CD4-positive, alpha-beta T cell treated with Interleukin-12 subunit alpha and Interleukin-12 subunit beta, for 1 hour (primary cell): ENCODE measurements around the gene B9D1.
A peak's percentile ranks its signal among the peaks of the same experiment; 100 is the strongest.

Experiments
- DNase-seq: peaks from one replicate; pipeline ENCODE4 v3.0.0-alpha.2; 2020

B9D1 gene, protein sequence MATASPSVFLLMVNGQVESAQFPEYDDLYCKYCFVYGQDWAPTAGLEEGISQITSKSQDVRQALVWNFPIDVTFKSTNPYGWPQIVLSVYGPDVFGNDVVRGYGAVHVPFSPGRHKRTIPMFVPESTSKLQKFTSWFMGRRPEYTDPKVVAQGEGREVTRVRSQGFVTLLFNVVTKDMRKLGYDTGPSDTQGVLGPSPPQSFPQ

GRCh38 chr17:19362277-19363113 is at the start of gene B9D1:
TSS of gene B9D1 (minus strand) at chr17:19362723. CDS start at chr17:19362569, 154 bp downstream.
- DNase-seq, result peak; percentile 96

DNA sequence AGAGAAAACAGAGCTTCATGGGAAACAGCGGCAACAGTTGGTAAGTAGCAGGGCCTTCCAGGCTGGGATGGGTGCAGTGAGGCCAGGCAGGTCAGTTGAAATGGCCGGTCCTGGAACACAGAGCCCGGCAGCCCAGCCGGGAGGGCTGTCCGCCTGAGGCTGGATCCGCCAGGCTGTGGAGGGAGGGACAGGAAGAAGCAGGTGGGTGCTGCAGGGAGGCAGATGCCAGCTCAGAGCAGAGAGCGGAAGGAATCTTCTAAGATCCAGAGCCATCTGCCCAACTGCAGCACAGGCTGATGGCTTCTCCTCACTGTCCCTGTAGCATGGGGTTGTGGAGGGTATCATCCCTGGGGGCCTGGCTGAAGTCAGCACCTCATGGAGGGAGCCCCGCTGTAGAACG is 49.1 kb upstream of the B9D1 start:
- no peak for DNase-seq

- DNase-seq, result no peak
Observed at GRCh38 chr17:19410875-19411620, 48.5 kb upstream of the B9D1 start, which contains the start of gene RNF112. TSS of gene RNF112 (plus strand) at chr17:19411232. CDS start at chr17:19411409, 177 bp downstream.

- no peak for DNase-seq
Observed at GRCh38 chr17:19410091-19410490, 47.6 kb upstream of the B9D1 start.

- no peak for DNase-seq
Observed at GRCh38 chr17:19409509-19409908, 47.0 kb upstream of the B9D1 start.

- no peak for DNase-seq
Observed at GRCh38 chr17:19409066-19409465, 46.5 kb upstream of the B9D1 start.

- no peak for DNase-seq
Observed at GRCh38 chr17:19408346-19408710, 45.8 kb upstream of the B9D1 start.

DNA sequence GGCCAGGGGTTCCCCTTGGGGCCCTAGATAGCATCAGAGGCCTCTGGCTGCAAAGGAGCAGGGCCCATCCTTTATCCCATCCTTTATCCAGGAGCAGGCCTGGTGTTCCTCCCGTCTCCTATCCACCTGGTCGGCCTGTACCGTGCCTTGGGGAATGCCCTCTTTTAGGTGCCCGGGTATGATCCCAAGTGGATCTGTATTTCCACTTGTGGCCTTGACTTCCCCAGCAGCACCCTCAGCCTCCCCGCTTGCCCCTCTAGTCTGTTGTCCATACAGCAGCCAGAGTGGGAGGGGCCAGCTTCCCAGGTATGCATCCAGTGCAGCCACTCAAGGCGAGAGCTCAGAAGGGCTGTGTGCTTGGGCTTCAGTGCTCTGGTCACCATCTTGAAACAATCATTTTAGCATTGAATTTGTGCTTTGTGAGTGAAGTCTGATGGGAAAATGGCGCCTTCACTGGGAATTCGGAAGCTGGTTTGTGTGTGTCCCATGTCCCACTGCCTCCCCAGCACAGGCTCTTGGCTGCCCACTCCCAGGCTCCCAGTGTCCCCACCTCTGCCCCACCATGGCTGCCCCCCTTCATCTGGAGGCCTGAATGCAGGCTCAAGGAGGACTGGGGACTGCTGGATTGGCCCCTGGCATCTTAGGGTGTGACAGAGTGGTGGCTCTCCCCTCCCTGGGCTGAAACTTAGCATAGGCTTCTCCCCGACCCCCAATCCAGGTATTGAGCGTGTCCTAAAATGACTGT is 45.2 kb upstream of the B9D1 start:
- DNase-seq, result no peak

DNA sequence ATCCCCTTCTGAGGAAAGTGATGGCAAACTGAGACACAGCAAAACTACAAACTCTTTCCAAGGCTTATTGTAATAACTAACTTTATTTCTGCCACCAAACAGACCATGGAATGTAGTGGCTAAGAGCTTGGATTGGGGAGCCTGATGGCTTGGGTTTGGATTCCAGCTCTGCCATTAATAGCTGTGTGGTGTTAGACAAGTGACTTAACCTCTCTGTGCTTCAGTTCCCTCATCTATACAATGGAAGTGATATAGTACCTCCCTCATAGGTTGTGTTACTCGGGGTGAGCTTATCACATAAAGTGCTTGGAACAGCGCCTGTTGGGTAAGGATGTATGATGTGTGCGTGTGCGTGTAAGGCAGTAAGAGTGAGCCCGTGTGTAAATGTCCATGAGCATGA is 42.6 kb upstream of the B9D1 start:
- DNase-seq, result no peak

DNA sequence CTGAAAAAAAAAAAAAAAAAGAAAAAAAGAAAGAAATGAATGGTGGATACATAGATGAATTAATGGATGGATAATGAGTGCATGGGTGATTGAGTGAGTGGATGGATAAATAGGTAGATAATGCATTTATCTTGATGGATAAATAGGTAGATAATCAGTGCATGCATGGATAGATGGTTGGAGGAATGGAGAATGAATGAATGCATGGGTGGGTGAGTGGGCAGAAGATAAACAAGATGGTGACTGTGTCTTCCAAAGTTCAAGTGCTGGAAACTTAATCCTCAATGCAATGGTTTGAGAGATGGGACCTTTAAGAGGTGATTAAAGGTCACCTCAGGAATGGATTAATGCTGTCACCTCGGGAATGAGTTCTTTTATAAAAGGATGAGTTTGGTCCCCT is 41.7 kb upstream of the B9D1 start:
- DNase-seq, result no peak

GRCh38 chr17:19403021-19403420 is 40.5 kb upstream of the B9D1 start:
- DNase-seq, result no peak

DNA sequence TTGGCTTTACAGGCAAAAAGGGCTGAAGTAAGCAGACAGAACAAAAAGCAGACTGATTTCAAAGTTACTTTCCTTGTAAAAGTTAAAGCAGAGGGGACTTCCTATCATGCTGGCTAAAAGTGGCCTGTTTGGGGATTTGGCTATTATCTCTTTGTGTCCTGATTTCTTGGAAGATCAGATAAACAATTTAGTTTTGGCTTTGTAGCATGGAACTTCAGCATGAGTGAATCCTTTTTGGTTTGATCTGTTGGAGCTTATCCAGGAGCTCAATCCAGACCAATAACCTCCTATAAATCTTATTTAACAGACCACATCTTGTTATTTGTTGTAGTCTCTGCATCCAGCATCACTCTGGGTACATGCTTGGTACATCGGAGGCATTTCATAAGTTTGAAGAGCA is 39.6 kb upstream of the B9D1 start:
- no peak for DNase-seq

- DNase-seq, result no peak
Observed at GRCh38 chr17:19401321-19402010, 38.9 kb upstream of the B9D1 start.

DNA sequence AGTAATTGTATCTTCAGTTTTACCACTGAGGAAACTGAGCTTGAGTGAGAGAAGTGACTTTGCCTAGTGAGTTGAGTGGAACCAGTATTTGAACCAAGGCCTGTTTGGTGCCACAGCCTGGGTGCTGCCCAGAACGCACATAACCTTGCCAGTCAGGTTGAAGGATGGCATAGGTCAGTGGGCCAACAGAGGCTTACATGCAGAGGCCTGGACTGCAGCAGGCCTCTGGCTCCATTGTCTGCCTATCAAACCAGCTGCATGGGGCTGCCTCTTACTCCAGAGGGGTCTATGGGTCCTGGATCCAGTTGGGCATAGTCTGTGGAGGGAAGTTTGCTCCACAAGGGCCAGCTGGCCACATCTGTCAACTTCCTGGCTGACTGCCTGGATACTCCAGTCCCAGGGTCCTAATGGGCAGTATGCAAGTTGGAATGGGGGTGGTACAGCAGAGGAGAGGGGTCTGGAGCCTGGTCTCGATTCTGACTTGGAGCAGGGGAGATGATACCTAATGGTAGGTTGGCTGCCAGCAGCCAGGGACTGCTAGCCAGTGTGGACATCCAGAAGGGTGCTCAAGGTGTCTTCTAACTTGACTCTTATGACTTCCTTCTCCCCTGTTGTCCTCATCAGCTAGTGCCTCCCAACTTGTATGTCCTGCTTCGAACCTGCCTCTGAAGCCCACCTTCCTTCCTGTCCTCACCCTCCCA is 37.4 kb upstream of the B9D1 start:
- no peak for DNase-seq

DNA sequence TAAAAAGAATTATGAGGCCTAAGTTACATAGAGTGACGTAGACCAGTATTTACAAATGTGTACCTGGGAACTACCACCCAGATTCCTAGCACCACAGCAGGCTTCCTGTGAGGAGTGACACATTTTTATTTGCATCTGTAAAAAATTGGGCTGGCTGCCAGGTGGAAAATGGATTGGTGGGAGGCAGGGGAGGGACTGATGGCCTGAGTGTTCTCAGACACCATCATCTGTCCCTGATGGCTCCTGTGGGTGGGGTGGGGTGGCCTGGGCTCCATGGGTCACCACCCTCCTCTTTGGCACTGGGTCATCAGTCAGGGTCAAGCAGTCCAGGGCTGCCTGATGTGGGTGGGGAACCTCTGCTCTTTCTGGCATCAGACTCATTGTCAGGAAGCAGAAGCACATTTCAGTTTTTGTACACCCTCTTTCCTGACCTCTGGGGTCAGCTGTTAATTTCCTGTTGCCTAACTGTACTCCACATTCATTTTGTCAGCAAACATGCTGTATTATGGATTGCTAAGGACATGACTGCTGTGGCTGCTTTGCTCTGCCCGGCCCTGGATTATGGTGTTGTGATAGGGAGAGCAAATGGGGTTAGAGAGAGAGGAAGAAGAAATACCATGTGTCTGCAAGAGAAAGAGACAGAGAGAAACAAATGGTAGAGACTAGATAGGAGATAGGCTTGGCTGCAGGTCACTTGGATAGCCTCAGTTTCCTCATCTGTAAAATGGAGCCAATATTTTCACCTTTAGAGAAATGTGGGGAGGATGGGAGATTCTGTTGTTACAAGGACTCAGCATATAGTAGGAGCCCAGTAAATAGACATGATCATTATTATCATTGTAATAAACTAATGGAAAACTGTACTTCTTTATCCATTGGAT is 36.0 kb upstream of the B9D1 start:
- DNase-seq, result no peak

DNA sequence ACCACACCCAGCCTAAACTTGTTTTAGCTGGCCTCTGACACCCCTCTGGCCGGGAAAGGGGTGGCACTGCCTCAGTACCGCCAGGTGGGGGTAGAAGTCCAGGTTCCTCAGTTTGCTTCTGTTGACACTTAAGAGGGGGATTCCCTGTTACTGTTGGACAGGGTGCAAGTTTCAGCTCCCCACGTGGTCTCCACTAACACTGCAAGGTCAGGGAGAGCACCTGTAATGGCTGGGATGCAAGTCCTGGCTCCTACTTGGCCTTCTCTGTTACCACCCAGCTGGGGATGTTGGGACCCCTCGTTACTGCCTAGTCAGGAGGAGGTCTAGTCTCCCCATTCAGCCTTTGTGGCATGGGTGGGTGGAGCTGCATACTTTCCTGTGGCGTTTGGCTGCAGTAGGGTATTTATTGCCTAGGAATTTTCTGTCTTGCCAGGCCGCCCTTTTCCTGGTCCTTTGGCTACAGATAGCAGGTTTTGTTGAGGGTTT is 35.1 kb upstream of the B9D1 start:
- no peak for DNase-seq

DNA sequence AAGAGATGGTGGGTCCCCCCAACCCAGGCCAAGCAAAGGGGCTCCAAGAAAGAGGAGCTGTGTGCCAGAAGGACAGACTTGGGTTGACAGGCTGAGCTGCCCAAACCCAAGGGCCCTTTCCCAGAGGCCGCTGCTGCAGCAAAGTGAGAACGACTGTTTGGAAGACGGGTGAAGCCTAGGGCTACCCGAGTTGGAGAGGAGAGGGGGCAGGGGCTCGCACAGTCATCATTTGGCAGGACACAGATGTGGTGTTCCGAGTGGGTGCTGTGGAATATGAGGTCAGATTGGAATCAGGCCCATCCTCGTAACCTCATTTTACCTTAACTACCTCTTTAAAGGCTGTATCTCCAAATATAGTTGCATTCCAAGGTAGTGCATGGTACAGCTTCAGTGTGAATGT is 29.8 kb upstream of the B9D1 start:
- no peak for DNase-seq

DNA sequence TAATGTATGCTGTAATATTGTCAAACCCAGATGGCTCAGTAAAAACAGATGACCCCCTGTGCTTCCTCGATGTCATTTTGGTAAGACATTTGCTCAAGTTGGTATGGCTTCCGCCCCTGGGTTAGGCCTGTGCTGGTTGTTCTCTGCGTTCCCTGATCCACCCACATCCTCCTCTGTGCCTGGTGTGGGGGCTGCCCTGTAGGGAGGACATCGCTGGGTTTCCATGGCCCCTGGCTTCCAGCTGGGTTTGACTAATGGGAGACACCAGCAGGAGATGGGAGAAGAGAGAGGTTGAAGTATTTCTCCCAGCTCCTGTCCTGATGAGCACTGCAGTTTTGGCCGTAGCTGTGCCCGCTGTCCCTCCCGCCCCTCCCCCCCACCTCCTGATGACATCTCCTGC is 28.9 kb upstream of the B9D1 start:
- DNase-seq, result no peak

GRCh38 chr17:19390951-19391350 is 28.4 kb upstream of the B9D1 start:
- no peak for DNase-seq
